CD4-positive, CD25-positive, alpha-beta regulatory T cell (primary cell): Measurements from ENCODE around the gene DHX30. TPM values are rescaled to one million over a fixed set of nuclear protein-coding genes. Genes with fewer than 3 reads are reported as not detected.

Experiments
- polyA plus RNA-seq, 4 donors: library from polyadenylated mRNA; unstranded; fragments of 300-500 nt; fragmentation: Illumina TruSeq; gene quantifications; one replicate each; pipeline ENCODE4 v1.2.3, GENCODE V29; 2021
- total RNA-seq: library from RNA; stranded (reverse); gene quantifications from one replicate; pipeline ENCODE4 v1.2.3, GENCODE V29; 2022

The DHX30 gene
- total and polyA plus RNA-seq, 5 donors from 2014 or later = 34.7 to 70.7 (median 35.4) TPM

Other genes with a start within 250 kb of the DHX30 start
- gene CSPG5, start 224.3 kb upstream of the DHX30 start, total RNA-seq = not detected
- gene CSPG5, start 224.3 kb upstream of the DHX30 start, polyA plus RNA-seq = under 1 TPM in 1 of 4 donors, not detected in 3; 0.25 TPM
- 132 TPM for gene SMARCC1, start 21.2 kb upstream of the DHX30 start, total RNA-seq
- gene SMARCC1, start 21.2 kb upstream of the DHX30 start, polyA plus RNA-seq = 10 to 100 TPM; 53.2 to 70.8 (median 55.1) TPM
- 123 TPM for gene MAP4, start 213.3 kb downstream of the DHX30 start, total RNA-seq
- gene MAP4, start 213.3 kb downstream of the DHX30 start, polyA plus RNA-seq = 10 to 100 TPM; 17.0 to 24.8 (median 22.1) TPM